BLaER1 treated with 17β-estradiol and CSF1 and Interleukin-3, amounts not matched to agents 10 nM and 100 nM (cell line): ENCODE data around the gene GATB.

Experiments used
- H3K27ac ChIP-seq, 11 experiments: shearing (Covaris generic); formaldehyde crosslinking; 2 replicates each; pipeline ENCODE4 v1.8.1; 2022
- H3K27me3 ChIP-seq, 11 experiments: shearing (Covaris generic); formaldehyde crosslinking; 2 replicates each; pipeline ENCODE4 v1.8.1; 2022
- H3K36me3 ChIP-seq, 11 experiments: shearing (Covaris generic); formaldehyde crosslinking; 2 replicates each; pipeline ENCODE4 v1.8.1; 2022
- H3K4me1 ChIP-seq, 10 experiments: shearing (Covaris generic); formaldehyde crosslinking; 2 replicates each; pipeline ENCODE4 v1.8.1; 2022
- H3K4me2 ChIP-seq, 11 experiments: shearing (Covaris generic); formaldehyde crosslinking; 2 replicates each; pipeline ENCODE4 v1.8.1; 2022
- H3K4me3 ChIP-seq, 10 experiments: shearing (Covaris generic); formaldehyde crosslinking; 2 replicates each; pipeline ENCODE4 v1.8.1; 2022
- H3K9ac ChIP-seq, 11 experiments: shearing (Covaris generic); formaldehyde crosslinking; 2 replicates each; pipeline ENCODE4 v1.8.1; 2022
- H3K9me3 ChIP-seq, 11 experiments: shearing (Covaris generic); formaldehyde crosslinking; replicated peaks in 1 of 11; 2 replicates each; pipeline ENCODE4 v1.8.1; 2022
- H4K20me1 ChIP-seq, 11 experiments: shearing (Covaris generic); formaldehyde crosslinking; 2 replicates each; pipeline ENCODE4 v1.8.1; 2022
- Cebpa-rat ChIP-seq, 11 experiments: shearing (Covaris generic); IDR thresholded peaks; 2 replicates each; pipeline ENCODE4 v1.8.1; 2022

The GATB gene

DNA sequence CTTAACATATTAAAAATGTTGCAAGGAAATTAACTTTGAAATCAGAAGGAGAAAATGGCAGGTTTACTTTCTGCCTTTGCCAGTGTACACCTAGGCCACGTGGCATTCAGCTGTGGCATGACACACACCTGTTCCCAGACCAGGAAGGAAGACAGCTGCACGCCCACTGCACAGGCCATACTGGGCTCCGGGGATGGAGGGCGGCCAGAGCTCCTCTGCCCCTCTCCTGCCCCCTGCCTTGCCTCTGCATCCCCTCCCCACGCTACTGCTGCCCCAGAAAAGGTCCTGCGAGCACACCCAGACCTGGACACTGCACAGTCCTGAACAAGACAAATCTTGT, 68.4 kb downstream of the GATB start:
- no peaks in the 10 kb centered on the region for H3K27me3 ChIP-seq
- no peak for TF ChIP-seq Cebpa-rat (IDR thresholded peaks at IDR 0.05)
- H3K4me2 ChIP-seq: no peak overlapping the region
- H3K36me3 ChIP-seq: peaks cover 0 to 35% (median 7%) of the 10 kb centered on the region in 11 experiments; a peak in 13 of 22 replicates
- no peaks in the 10 kb centered on the region for H3K9me3 ChIP-seq
- no peak overlapping the region for H3K4me3 ChIP-seq
- H3K27ac ChIP-seq: no peak overlapping the region
- H3K9ac ChIP-seq: no peak overlapping the region
- H4K20me1 ChIP-seq: no peaks in the 10 kb centered on the region; a peak in 1 of 22 replicates
- H3K4me1 ChIP-seq: peaks cover 0 to 13% (median 6%) of the 10 kb centered on the region in 10 experiments; a peak in 9 of 20 replicates

DNA sequence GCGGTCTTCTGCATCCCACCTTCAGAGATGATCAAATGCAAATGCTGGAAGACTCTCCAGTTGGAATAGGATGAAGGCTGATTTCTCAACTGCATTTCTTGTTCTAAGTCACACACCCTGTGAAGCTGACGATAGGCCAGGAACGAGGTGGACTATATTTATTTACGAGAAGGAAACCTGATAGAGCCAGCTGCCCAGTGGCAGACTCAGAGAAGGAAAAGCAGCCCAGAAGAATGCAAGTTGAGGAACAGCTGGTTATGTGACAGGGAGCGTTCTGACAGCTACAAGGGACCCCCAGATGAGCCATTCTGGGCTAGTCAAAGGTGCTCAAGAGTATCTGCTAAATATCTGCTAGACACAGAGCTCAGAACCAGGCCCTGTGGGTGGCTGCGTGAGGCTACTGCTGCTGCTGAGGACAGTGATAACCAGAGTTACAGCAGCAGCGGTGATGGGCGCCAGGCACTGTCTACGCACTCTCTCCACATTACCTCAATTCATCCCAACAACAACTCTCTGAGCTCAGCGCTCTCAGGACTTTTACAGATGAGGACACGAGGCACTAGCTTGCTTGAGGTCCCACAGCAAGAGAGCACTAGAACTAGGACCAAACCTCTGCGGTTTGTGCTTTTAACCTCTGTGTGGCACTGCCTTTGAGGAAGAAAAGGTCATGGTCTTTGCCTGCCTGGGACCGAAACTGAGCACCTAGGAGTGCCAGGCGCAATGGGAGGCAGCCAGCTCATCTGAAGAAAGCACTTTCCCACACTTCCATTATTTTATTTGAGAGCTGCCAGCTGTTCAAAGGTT, 69.0 kb downstream of the GATB start:
- Histone ChIP-seq H3K27me3 (no peaks in the 10 kb centered on the region), H3K27ac (no peak overlapping the region), H3K9me3 (no peaks in the 10 kb centered on the region), H3K4me3 (no peak overlapping the region), H3K9ac (no peak overlapping the region), H3K36me3 (peaks cover 0 to 36% (median 11%) of the 10 kb centered on the region in 11 experiments; a peak in 14 of 22 replicates), H3K4me2 (no peak overlapping the region), H4K20me1 (no peaks in the 10 kb centered on the region; a peak in 1 of 22 replicates), H3K4me1 (peaks cover 0 to 13% (median 6%) of the 10 kb centered on the region in 10 experiments; a peak in 9 of 20 replicates)
- no peak for TF ChIP-seq Cebpa-rat (IDR thresholded peaks at IDR 0.05)

DNA sequence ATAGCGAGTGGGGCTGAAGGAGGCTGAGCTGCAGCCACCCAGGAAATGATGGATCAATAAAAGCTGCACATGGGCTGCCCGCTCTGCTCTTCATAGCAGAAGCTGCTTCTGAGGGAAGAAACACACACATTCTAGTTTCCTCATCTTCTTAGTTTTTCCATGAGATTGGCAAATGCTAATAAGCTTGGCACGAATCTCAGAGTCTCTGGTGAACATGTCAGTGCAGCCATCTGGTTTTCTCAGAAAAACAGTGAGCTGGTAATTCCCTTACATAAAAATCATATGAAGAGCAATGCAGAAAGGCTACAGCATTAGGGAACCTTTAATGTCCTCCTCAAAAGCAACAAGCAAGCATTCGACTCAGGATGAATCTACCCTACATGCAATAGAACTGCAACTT, 69.9 kb downstream of the GATB start:
- H3K4me1 ChIP-seq: peaks cover 0 to 13% (median 6%) of the 10 kb centered on the region in 10 experiments; a peak in 9 of 20 replicates
- H3K4me3 ChIP-seq: no peak overlapping the region
- no peaks in the 10 kb centered on the region; a peak in 1 of 22 replicates for H4K20me1 ChIP-seq
- no peaks in the 10 kb centered on the region for H3K27me3 ChIP-seq
- no peak overlapping the region for H3K9ac ChIP-seq
- H3K36me3 ChIP-seq: peaks cover 0 to 31% (median 8%) of the 10 kb centered on the region in 11 experiments; a peak in 13 of 22 replicates
- no peak for TF ChIP-seq Cebpa-rat (IDR thresholded peaks at IDR 0.05)
- no peak overlapping the region for H3K27ac ChIP-seq
- peak overlapping the region in 6 of 11 experiments; percentile 1 to 20 (median 6); a peak in 4 of 22 replicates for H3K4me2 ChIP-seq
- H3K9me3 ChIP-seq: no peaks in the 10 kb centered on the region

DNA sequence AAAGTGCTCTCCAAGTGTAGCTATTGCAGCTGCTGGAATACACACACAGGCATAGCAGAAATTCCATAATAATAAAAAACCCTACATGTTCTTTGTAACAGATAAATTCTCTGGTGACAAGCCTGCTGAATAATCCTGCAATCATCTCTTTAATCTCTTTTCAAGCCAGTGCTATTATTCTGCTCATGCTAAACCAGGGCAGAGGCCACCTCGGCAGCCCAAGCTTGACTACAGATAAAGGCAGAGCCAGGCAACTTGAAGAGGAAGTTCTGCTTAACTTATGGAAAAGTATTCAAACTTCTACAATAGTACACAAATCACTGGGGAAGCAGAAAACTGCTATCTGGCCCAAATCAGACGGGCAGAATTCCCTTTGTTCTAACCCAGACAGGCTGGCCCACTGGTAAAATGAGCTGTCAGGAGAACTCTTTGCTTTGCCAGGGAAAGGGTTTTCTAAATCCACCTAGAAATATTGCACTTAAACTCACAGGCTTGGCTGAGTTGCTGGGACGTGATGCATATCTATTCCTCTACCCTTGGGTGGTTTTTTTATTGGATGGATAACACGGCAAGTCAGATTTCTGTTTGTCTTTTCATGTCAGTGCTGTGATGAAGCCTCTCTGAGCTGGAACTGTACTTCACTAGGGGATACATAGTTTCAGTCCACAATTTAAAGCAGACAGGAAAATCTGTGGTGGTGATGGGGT, 70.5 kb downstream of the GATB start:
- Histone ChIP-seq H3K27ac (no peak overlapping the region), H3K4me3 (no peak overlapping the region)

DNA sequence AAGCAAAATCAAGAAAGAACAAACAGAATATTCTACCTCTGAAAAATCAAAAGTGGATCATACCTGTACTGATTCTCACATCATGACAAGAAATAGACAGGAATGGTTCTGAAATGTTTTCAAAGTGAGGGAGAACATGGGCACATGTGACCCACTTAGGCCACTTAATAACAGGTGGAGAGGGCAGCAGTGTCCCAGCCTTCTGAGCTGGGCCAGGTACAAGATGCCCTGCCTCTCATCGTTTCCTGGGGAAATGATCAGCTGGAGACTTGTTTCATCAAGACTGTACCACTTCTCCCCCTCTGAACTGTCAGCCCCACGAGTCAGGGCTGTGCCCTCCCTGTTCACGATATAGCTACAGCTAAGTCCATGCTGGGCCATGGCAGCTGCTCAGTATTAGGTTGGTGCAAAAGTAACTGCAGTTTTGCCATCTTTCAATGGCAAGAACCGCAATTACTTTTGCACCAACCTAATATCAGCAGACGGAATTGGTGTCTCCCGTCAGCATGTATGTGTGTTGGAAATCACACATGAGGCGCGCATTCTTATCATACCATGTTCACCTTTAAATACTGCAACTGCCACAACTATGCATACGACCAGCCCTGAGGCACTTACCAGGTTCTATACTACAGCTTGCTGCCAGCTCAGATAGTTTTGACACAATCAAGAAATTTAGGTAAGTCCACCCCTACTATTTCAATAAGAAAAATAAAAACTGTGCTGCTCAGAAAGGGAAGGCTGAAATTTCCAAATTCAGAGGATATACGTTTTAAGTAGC, 71.4 kb downstream of the GATB start:
- Histone ChIP-seq H3K27me3 (no peaks in the 10 kb centered on the region), H4K20me1 (no peaks in the 10 kb centered on the region; a peak in 1 of 22 replicates), H3K9ac (no peak overlapping the region), H3K4me2 (no peak overlapping the region), H3K4me1 (peaks cover 0 to 13% (median 6%) of the 10 kb centered on the region in 10 experiments; a peak in 9 of 20 replicates), H3K27ac (no peak overlapping the region), H3K9me3 (no peaks in the 10 kb centered on the region), H3K36me3 (peaks cover 0 to 29% (median 8%) of the 10 kb centered on the region in 11 experiments; a peak in 13 of 22 replicates), H3K4me3 (no peak overlapping the region)
- TF ChIP-seq Cebpa-rat (IDR thresholded peaks at IDR 0.05): no peak

More for the DNA sequence above, 70.5 kb downstream of the GATB start:
- peak overlapping the region in 6 of 11 experiments; percentile 1 to 20 (median 6); a peak in 6 of 22 replicates for H3K4me2 ChIP-seq
- H3K9ac ChIP-seq: no peak overlapping the region
- peaks cover 0 to 28% (median 8%) of the 10 kb centered on the region in 11 experiments; a peak in 13 of 22 replicates for H3K36me3 ChIP-seq
- H3K4me1 ChIP-seq: peaks cover 0 to 13% (median 6%) of the 10 kb centered on the region in 10 experiments; a peak in 9 of 20 replicates
- no peaks in the 10 kb centered on the region for H3K27me3 ChIP-seq
- no peak for TF ChIP-seq Cebpa-rat (IDR thresholded peaks at IDR 0.05)
- H3K9me3 ChIP-seq: no peaks in the 10 kb centered on the region
- H4K20me1 ChIP-seq: no peaks in the 10 kb centered on the region; a peak in 1 of 22 replicates

DNA sequence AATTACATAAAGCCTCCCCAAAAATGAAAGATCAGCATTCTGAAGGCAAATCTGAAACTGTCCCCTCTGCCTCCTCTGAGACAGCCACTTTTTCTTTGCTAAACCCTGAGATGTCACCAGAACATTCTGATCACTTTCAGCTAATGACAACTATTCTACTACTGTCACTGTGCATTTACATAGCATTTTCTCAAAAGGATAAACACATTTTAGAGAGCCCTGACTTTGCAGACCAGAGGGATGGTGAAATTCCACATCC, 72.1 kb downstream of the GATB start:
- Histone ChIP-seq H3K4me3 (no peak overlapping the region), H3K4me2 (no peak overlapping the region), H3K4me1 (peaks cover 0 to 13% (median 6%) of the 10 kb centered on the region in 10 experiments; a peak in 9 of 20 replicates), H3K27me3 (no peaks in the 10 kb centered on the region), H3K27ac (no peak overlapping the region), H3K9me3 (no peaks in the 10 kb centered on the region), H4K20me1 (no peaks in the 10 kb centered on the region; a peak in 1 of 22 replicates), H3K9ac (no peak overlapping the region), H3K36me3 (peaks cover 0 to 36% (median 8%) of the 10 kb centered on the region in 11 experiments; a peak in 13 of 22 replicates)
- no peak for TF ChIP-seq Cebpa-rat (IDR thresholded peaks at IDR 0.05)

DNA sequence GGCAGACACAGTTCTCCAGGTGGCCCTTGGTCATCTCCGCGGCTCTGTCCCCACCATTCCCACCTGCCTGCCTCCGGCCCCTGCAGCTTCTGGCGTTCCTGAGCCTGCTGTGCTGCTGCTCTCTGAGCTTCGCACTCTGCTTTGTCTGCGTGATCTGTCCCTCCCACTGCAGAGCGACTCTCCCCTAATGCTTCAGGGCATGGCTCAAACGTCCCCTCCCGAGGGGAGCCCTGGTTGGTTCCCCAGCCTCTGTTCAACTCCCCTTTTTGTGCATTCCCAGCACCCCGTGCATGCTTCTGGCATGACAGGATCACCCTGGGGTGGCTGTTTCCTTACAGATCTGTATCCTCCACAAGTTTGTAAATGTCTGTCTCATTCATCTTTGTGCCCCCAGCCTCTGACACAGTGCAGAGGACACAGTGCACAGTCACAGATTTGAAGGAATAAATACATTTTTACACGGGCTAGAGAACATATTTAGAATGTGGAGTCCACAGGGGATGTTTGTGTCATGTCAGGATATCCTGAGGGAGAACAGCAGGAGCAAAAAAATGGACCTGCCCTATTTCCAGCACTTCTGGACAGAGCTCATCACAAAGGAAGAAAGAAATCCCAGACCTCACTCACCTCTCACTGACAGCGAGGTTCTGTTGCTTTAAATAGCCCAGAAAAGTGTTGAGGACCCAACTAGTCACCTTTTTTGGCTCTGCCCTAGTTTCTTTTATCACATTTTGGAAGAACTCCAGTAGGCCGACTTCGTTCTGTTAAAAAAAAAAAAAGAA, 72.6 kb downstream of the GATB start:
- TF ChIP-seq Cebpa-rat (IDR thresholded peaks at IDR 0.05): no peak
- Histone ChIP-seq H3K4me3 (no peak overlapping the region), H3K27me3 (no peaks in the 10 kb centered on the region), H3K9me3 (no peaks in the 10 kb centered on the region), H3K4me1 (peaks cover 0 to 13% (median 6%) of the 10 kb centered on the region in 10 experiments; a peak in 9 of 20 replicates), H3K4me2 (no peak overlapping the region), H3K36me3 (peaks cover 0 to 41% (median 8%) of the 10 kb centered on the region in 11 experiments; a peak in 13 of 22 replicates), H3K27ac (no peak overlapping the region), H3K9ac (no peak overlapping the region), H4K20me1 (no peaks in the 10 kb centered on the region; a peak in 1 of 22 replicates)

DNA sequence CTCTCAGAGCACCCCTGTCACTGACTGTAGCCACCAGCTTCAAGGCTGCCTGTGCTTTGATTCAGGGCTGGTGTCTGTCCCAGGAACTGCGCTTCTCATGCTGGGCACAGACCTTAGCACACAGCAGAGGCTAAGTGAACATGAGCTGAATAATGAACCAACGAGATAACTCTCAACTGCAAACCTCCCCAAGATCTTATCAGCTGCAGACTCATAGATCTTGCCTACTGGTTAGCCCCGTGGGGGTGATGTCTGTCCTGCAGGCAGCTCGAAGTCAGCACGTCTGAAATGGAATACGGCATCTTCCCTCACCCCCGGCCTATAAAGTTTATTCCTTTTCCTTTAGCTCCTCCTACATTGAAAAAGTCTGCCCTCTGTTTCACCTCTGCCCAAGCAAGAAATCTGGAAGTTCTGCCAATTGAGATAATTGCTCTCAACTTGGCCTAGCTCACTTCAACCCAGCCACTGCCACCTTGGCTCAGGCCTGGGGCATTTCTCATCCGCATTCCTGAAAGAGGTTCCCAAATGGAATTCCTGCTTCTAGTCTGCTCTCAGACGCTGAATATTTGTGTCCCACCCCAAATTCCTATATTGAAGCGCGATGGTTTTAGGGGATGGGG, 73.7 kb downstream of the GATB start:
- Histone ChIP-seq H3K4me3 (no peak overlapping the region), H3K4me2 (no peak overlapping the region), H3K9ac (no peak overlapping the region), H3K9me3 (no peaks in the 10 kb centered on the region), H3K36me3 (peaks cover 0 to 52% (median 8%) of the 10 kb centered on the region in 11 experiments; a peak in 13 of 22 replicates), H4K20me1 (no peaks in the 10 kb centered on the region; a peak in 1 of 22 replicates), H3K27ac (no peak overlapping the region), H3K27me3 (no peaks in the 10 kb centered on the region), H3K4me1 (peaks cover 0 to 13% (median 6%) of the 10 kb centered on the region in 10 experiments; a peak in 9 of 20 replicates)
- no peak for TF ChIP-seq Cebpa-rat (IDR thresholded peaks at IDR 0.05)
